Endothelial cell of umbilical vein (primary cell): ENCODE results near the gene CDKN1A. TPM values are rescaled to one million over a fixed set of nuclear protein-coding genes. Genes with fewer than 3 reads are reported as not detected.

Experiments used
- BruUV-seq: library from RNA; stranded (reverse); fragments of 400-500 nt; replicated peaks from 2 replicates; lab custom pipeline; 2021; lab: Mats Ljungman, UMichigan
- CTCF ChIA-PET: fragments of 300-600, 350-600 bp; sonication (Branson Sonifier 250); formaldehyde crosslinking; loops from one replicate; lab custom pipeline; 2021; ENCODE audit warnings: antibody characterized with exemption, inconsistent platforms; lab: Charles Lee
- POLR2A ChIA-PET: fragments of 300-600, 350-600 bp; sonication (Branson Sonifier 250); formaldehyde crosslinking; loops from one replicate; lab custom pipeline; 2021; ENCODE audit warnings: antibody characterized with exemption, inconsistent platforms; lab: Charles Lee
- DNase-seq: peaks from one replicate; pipeline ENCODE4 v3.0.0-alpha.2; 2011; ENCODE audit warnings: low read depth, low spot score
- FAIRE-seq: peaks from 2 replicates; lab custom pipeline; 2011; peaks lifted over from hg19 to GRCh38; lab: Jason Lieb, UNC
- H2AFZ ChIP-seq: 2 replicates; pipeline ENCODE4 v1.6.0; 2012; ENCODE audit warnings: low read depth, low read length, control low read depth, inconsistent platforms
- H3K27ac ChIP-seq: 2 replicates; pipeline ENCODE4 v1.5.1; 2011; ENCODE audit warnings: low read depth, mild to moderate bottlenecking, control low read depth, low read length, moderate library complexity; ENCODE audit not compliant: insufficient read depth
- H3K27me3 ChIP-seq, 2 experiments: 2 replicates each; pipeline versions ENCODE4 v1.6.0 to v1.6.1; 2011; ENCODE audit warnings: low read length in 2 of 2, mixed read lengths in 1 of 2; ENCODE audit not compliant: control insufficient read depth in 2 of 2, insufficient read depth in 2 of 2
- H3K36me3 ChIP-seq, 2 experiments: 2 replicates in 1 of 2; 3 replicates in 1 of 2; pipeline ENCODE4 v1.5.1; 2011; ENCODE audit warnings: low read length in 2 of 2, mild to moderate bottlenecking in 1 of 2, moderate library complexity in 1 of 2; ENCODE audit not compliant: control insufficient read depth in 2 of 2, insufficient read depth in 2 of 2; ENCODE audit errors: extremely low read depth in 1 of 2
- H3K4me1 ChIP-seq: 3 replicates; pipeline ENCODE4 v1.5.1; 2011; ENCODE audit warnings: mild to moderate bottlenecking, low read length; ENCODE audit not compliant: control insufficient read depth, insufficient read depth; ENCODE audit errors: extremely low read depth
- H3K4me2 ChIP-seq: 2 replicates; pipeline ENCODE4 v1.6.1; 2011; ENCODE audit warnings: low read length, control low read depth, mixed read lengths; ENCODE audit not compliant: insufficient read depth
- H3K4me3 ChIP-seq, 3 experiments: fragments of 200-600 bp in 1 of 3; sonication (generic), shearing (Covaris generic) in 1 of 3; replicated peaks in 1 of 3; 2 replicates each; pipeline ENCODE4 v1.5.1; 2011 to 2016; ENCODE audit warnings: control low read depth in 3 of 3, low read length in 3 of 3, mild to moderate bottlenecking in 2 of 3, inconsistent platforms in 1 of 3, low read depth in 1 of 3, moderate library complexity in 1 of 3; ENCODE audit not compliant: insufficient read depth in 1 of 3
- H3K79me2 ChIP-seq: 2 replicates; pipeline ENCODE4 v1.6.0; 2012; ENCODE audit warnings: low read length, inconsistent platforms; ENCODE audit not compliant: control insufficient read depth, insufficient read depth
- H3K9ac ChIP-seq: replicated peaks from 2 replicates; pipeline ENCODE3; 2011; ENCODE audit warnings: low read length, control low read depth; ENCODE audit not compliant: insufficient read depth; ENCODE audit errors: extremely low read depth
- H3K9me1 ChIP-seq: replicated peaks from 3 replicates; pipeline ENCODE4 v1.6.0; 2011; ENCODE audit warnings: mild to moderate bottlenecking, low read length; ENCODE audit not compliant: control insufficient read depth, insufficient read depth; ENCODE audit errors: extremely low read depth
- H3K9me3 ChIP-seq: replicated peaks from 2 replicates; pipeline ENCODE4 v1.5.1; 2012; ENCODE audit warnings: low read length, inconsistent platforms; ENCODE audit not compliant: control insufficient read depth, insufficient read depth
- H4K20me1 ChIP-seq: replicated peaks from 2 replicates; pipeline ENCODE3; 2011; ENCODE audit warnings: mild to moderate bottlenecking, low read length; ENCODE audit not compliant: control insufficient read depth, insufficient read depth; ENCODE audit errors: extremely low read depth
- CTCF ChIP-seq, 2 donors: IDR thresholded peaks; 1 replicate in 1 of 2; 2 replicates in 1 of 2; pipeline ENCODE4 v1.5.1; 2011; ENCODE audit warnings: low read length in 2 of 2, mild to moderate bottlenecking in 2 of 2, moderate library complexity in 2 of 2, control low read depth in 1 of 2, inconsistent platforms in 1 of 2, low read depth in 1 of 2; ENCODE audit not compliant: insufficient read depth in 1 of 2; ENCODE audit errors: extremely low read depth in 1 of 2
- EZH2 ChIP-seq: IDR thresholded peaks from 2 replicates; pipeline ENCODE4 v1.6.1; 2012; ENCODE audit warnings: borderline replicate concordance, low read depth, mild to moderate bottlenecking, moderate library complexity, low read length, inconsistent platforms; ENCODE audit not compliant: severe bottlenecking
- FOS ChIP-seq: IDR thresholded peaks from 2 replicates; pipeline ENCODE4 v1.6.1; 2011; ENCODE audit warnings: mild to moderate bottlenecking, low read length, moderate library complexity, borderline replicate concordance; ENCODE audit not compliant: insufficient read depth
- GATA2 ChIP-seq: IDR thresholded peaks from 2 replicates; pipeline ENCODE4 v1.7.0; 2011; ENCODE audit warnings: low read depth, mild to moderate bottlenecking, moderate library complexity, mixed read lengths, low read length; ENCODE audit not compliant: insufficient read length, insufficient read depth
- JUN ChIP-seq: IDR thresholded peaks from 2 replicates; pipeline ENCODE4 v1.6.1; 2011; ENCODE audit warnings: borderline replicate concordance, low read depth; ENCODE audit not compliant: insufficient read length, insufficient read depth
- POLR2A ChIP-seq: IDR thresholded peaks from 2 replicates; pipeline ENCODE4 v1.6.1; 2012; ENCODE audit warnings: low read depth, mild to moderate bottlenecking, control low read depth, low read length
- POLR2AphosphoS5 ChIP-seq: IDR thresholded peaks from 2 replicates; pipeline ENCODE4 v1.6.1; 2012; ENCODE audit warnings: low read depth, mild to moderate bottlenecking, control low read depth, low read length, moderate library complexity; ENCODE audit not compliant: insufficient read depth
- dilution Hi-C: fragments of 300-500 bp; cut with MboI; formaldehyde crosslinking; loops from one replicate; pipeline ENCODE4 v1.15.0; 2019; ENCODE audit warnings: low sequenced_read_pairs; ENCODE audit not compliant: extremely low pct_ligation_motif_present
- intact Hi-C: fragments of 100-400 bp; cut with micrococcal nuclease; formaldehyde crosslinking; loops from one replicate; pipeline ENCODE4 v1.10.0; 2022
- polyA plus RNA-seq, 4 experiments: library from polyadenylated mRNA; depleted of rRNA in 3 of 4; stranded (reverse) in 3 of 4; unstranded in 1 of 4; fragments of >200 nt; gene quantifications; 2 replicates each; pipeline versions ENCODE4 v1.2.1 to v1.2.3, GENCODE V29; 2011 to 2012; ENCODE audit warnings: missing spikeins in 1 of 4
- total RNA-seq: library from RNA; stranded (reverse); gene quantifications from 2 replicates; pipeline ENCODE4 v1.2.3, GENCODE V29; 2021

Gene CDKN1A
- total and polyA plus RNA-seq, 2 donors (not counting 3 experiments of a cell fraction or from before 2014, with no cell fraction given) = 170 to 238 TPM

- H3K4me2 ChIP-seq = peak overlapping the region; percentile 79
- intact Hi-C loops = loop anchor here (2.0 kb wide), 1 partner anchor 27 kb away; no protein-coding TSS in a partner anchor
- no peaks in the 10 kb centered on the region for H3K9me1 ChIP-seq
- peak; percentile 78 for FAIRE-seq
- peak overlapping the region; percentile 82 for H2AFZ ChIP-seq
- peak overlapping the region; percentile 50 for H3K9ac ChIP-seq
- H3K27me3 ChIP-seq = peaks cover 0 to 3% of the 10 kb centered on the region in 2 experiments
- ChIA-PET CTCF (interaction anchor here (1.4 kb wide), 1 partner anchor 26 kb away, joined by 3 read pairs; no protein-coding TSS in a partner anchor), POLR2A (interaction anchor here (0.7 kb wide), 1 partner anchor 29 kb away, joined by 4 read pairs; the partner anchor contains the start of gene CDKN1A)
- dilution Hi-C loops = no loop called here
- no peaks in the 10 kb centered on the region for H3K79me2 ChIP-seq
- H4K20me1 ChIP-seq = no peaks in the 10 kb centered on the region
- TF ChIP-seq GATA2 (peak; percentile 26), EZH2 (no peak), JUN (no peak), POLR2A (no peak), FOS (no peak), POLR2AphosphoS5 (no peak), CTCF (IDR thresholded peaks at IDR 0.05; ENCODE audit: extremely low read depth in 1 of 2, insufficient read depth in 1 of 2, low read depth in 1 of 2, low read length in 2 of 2) (no peak)
- DNase-seq = no peak
- peaks cover 16% of the 10 kb centered on the region for H3K4me1 ChIP-seq
- no peaks in the 10 kb centered on the region for H3K9me3 ChIP-seq
- BruUV-seq = no TSS peak
- H3K36me3 ChIP-seq = no peaks in the 10 kb centered on the region
- no peak overlapping the region for H3K27ac ChIP-seq
- H3K4me3 ChIP-seq = no peak overlapping the region
These were observed 28.6 kb upstream of the CDKN1A start for GRCh38 chr6:36649701-36650484.
